GM23248 (cell line): ENCODE results near the gene ATXN7L1.

Source experiments
- EZH2 ChIP-seq: fragments of 200-600 bp; sonication (generic); IDR thresholded peaks from 2 replicates; pipeline ENCODE4 v1.6.1; 2018; ENCODE audit warnings: antibody characterized with exemption, mild to moderate bottlenecking; ENCODE audit not compliant: insufficient read depth, poor library complexity, severe bottlenecking
- EZH2phosphoT487 ChIP-seq: fragments of 200-600 bp; sonication (generic); IDR thresholded peaks from 2 replicates; pipeline ENCODE4 v1.6.1; 2018; ENCODE audit warnings: antibody characterized with exemption, moderate library complexity, mild to moderate bottlenecking, low read depth; ENCODE audit not compliant: insufficient read depth

DNA sequence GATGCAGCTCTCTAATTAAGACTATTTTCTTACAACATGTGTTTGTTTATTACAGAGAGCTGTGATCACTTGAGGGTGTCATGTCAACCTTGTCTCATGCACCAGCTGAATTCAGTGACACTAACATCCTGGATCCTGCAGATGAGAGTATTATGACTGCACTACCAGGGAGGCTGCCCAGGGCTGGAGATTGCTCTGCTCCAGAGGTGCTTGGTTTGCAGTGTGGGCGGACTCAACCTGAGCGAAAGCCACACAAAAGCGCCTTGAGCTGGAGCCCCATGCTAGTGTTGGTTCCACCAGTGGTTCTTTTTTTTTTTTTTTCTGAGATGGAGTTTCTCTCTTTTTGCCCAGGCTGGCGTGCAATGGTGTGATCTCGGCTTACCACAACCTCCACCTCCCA is 33.8 kb upstream of the ATXN7L1 start:
- TF ChIP-seq EZH2, result no peak
- no peak for TF ChIP-seq EZH2phosphoT487
